K562 (cell line): Measurements from ENCODE around the gene USP24. TPM values are rescaled to one million over a fixed set of nuclear protein-coding genes. Genes with fewer than 3 reads are reported as not detected.

Source experiments
- ATAC-seq: fragments of 200-7000 bp; cut with Tn5 transposase; 3 replicates; pipeline ENCODE4 v1.9.1; 2020; ENCODE audit warnings: moderate library complexity
- BruUV-seq: library from RNA; stranded (reverse); fragments of 400-500 nt; replicated peaks from 2 replicates; lab custom pipeline; 2021; lab: Mats Ljungman, UMichigan
- CTCF ChIA-PET: fragments of 300-600 bp; formaldehyde crosslinking; extraction: SDS; loops from one replicate; lab custom pipeline; 2021; ENCODE audit warnings: low intra/inter-chr PET ratio; lab: Yijun Ruan, JAX
- POLR2A ChIA-PET: fragments of 300-600, 350-650 bp; sonication (Branson Sonifier 250); formaldehyde crosslinking; extraction: SDS; loops from one replicate; lab custom pipeline; 2021; ENCODE audit warnings: antibody characterized with exemption, inconsistent platforms; lab: Yijun Ruan, JAX
- DNase-seq, 4 experiments: peaks; one replicate each; pipeline versions ENCODE4 v3.0.0 to v3.0.0-alpha.2; 2011 to 2018; ENCODE audit warnings: low spot score in 3 of 4, mixed read lengths in 3 of 4; ENCODE audit errors: extremely low read depth in 1 of 4
- FAIRE-seq: peaks from 2 replicates; lab custom pipeline; 2011; peaks lifted over from hg19 to GRCh38; lab: Jason Lieb, UNC
- H2AFZ ChIP-seq: 2 replicates; pipeline ENCODE4 v1.6.0; 2011; ENCODE audit warnings: low read depth, low read length, control low read depth, inconsistent platforms
- H3K27ac ChIP-seq: fragments of 200-600 bp; 3 replicates; pipeline ENCODE4 v1.8.0; 2011; ENCODE audit warnings: low read depth, mild to moderate bottlenecking, control low read depth, inconsistent platforms, low read length, moderate library complexity, mixed read lengths; ENCODE audit errors: extremely low read depth
- H3K27me3 ChIP-seq, 2 experiments: fragments of 300-600 bp in 1 of 2; 2 replicates in 1 of 2; 3 replicates in 1 of 2; pipeline versions ENCODE4 v1.6.0 to v1.8.0; 2011; ENCODE audit warnings: inconsistent platforms in 2 of 2, low read length in 2 of 2, mild to moderate bottlenecking in 1 of 2, mixed read lengths in 1 of 2, moderate library complexity in 1 of 2; ENCODE audit not compliant: control insufficient read depth in 2 of 2, insufficient read depth in 2 of 2
- H3K36me3 ChIP-seq: fragments of 300-600 bp; 3 replicates; pipeline ENCODE4 v1.8.0; 2011; ENCODE audit warnings: mild to moderate bottlenecking, low read length, inconsistent platforms; ENCODE audit not compliant: control insufficient read depth, insufficient read depth
- H3K4me1 ChIP-seq, 2 experiments: fragments of 200-600 bp in 1 of 2; replicated peaks in 1 of 2; 2 replicates in 1 of 2; 3 replicates in 1 of 2; pipeline versions ENCODE4 v1.5.1 to v1.8.0; 2011; ENCODE audit warnings: inconsistent platforms in 2 of 2, low read length in 2 of 2, mild to moderate bottlenecking in 1 of 2, mixed read lengths in 1 of 2, moderate library complexity in 1 of 2; ENCODE audit not compliant: control insufficient read depth in 2 of 2, insufficient read depth in 2 of 2
- H3K4me2 ChIP-seq: 2 replicates; pipeline ENCODE4 v1.6.1; 2011; ENCODE audit warnings: low read length, control low read depth, inconsistent platforms, mixed read lengths; ENCODE audit not compliant: insufficient read depth
- H3K4me3 ChIP-seq: fragments of 200-600 bp; sonication (generic), shearing (Covaris generic); 2 replicates; pipeline ENCODE4 v1.5.1; 2016; ENCODE audit warnings: control low read depth, inconsistent platforms
- H3K79me2 ChIP-seq: fragments of 200-600 bp; 3 replicates; pipeline ENCODE4 v1.8.0; 2011; ENCODE audit warnings: low read length, inconsistent platforms; ENCODE audit not compliant: control insufficient read depth, insufficient read depth
- H3K9ac ChIP-seq, 2 experiments: 2 replicates each; pipeline versions ENCODE4 v1.6.0 to v1.6.1; 2011; ENCODE audit warnings: low read depth in 2 of 2, low read length in 2 of 2, control low read depth in 1 of 2, inconsistent platforms in 1 of 2, mild to moderate bottlenecking in 1 of 2, mixed read lengths in 1 of 2; ENCODE audit not compliant: insufficient read depth in 1 of 2
- H3K9me1 ChIP-seq: one replicate; pipeline ENCODE4 v1.6.0; 2011; ENCODE audit warnings: inconsistent platforms, mild to moderate bottlenecking, low read length, moderate library complexity; ENCODE audit not compliant: control insufficient read depth, insufficient read depth
- H3K9me3 ChIP-seq: replicated peaks from 2 replicates; pipeline ENCODE4 v1.5.1; 2011; ENCODE audit warnings: low read depth, low read length, inconsistent platforms; ENCODE audit not compliant: control insufficient read depth, insufficient read depth
- H4K20me1 ChIP-seq: replicated peaks from 2 replicates; pipeline ENCODE4 v1.6.1; 2011; ENCODE audit warnings: low read length, inconsistent platforms, mixed read lengths; ENCODE audit not compliant: control insufficient read depth, insufficient read depth
- CEBPB ChIP-seq: fragments of 450-650 bp; IDR thresholded peaks from 2 replicates; pipeline ENCODE4 v1.6.1; 2016; ENCODE audit warnings: missing genetic modification characterization, missing compliant biosample characterization
- PCBP1 ChIP-seq: fragments of 200-400 bp; formaldehyde crosslinking; IDR thresholded peaks from 2 replicates; pipeline ENCODE4 v1.6.1; 2018; ENCODE audit warnings: mild to moderate bottlenecking, low read depth, low read length; ENCODE audit not compliant: poor library complexity, severe bottlenecking
- WGBS: fragments of 100-300 bp; shearing (Covaris generic); methylation state at CpG from one replicate; pipeline ENCODE4 v1.1.6; 2016; ENCODE audit warnings: low coverage, mixed read lengths; ENCODE audit not compliant: insufficient coverage; ENCODE audit errors: missing lambda C conversion rate; 5-methylcytosine and 5-hydroxymethylcytosine counted together
- in situ Hi-C: fragments of 300-500 bp; cut with MboI; formaldehyde crosslinking; loops from 4 replicates; pipeline ENCODE4 v1.15.0; 2018; ENCODE audit warnings: inconsistent platforms, mixed read lengths
- intact Hi-C: fragments of 100-400 bp; cut with micrococcal nuclease; formaldehyde crosslinking; loops from 2 replicates; pipeline ENCODE4 v1.14.2; 2022
- polyA plus RNA-seq, 8 experiments: library from polyadenylated mRNA; depleted of rRNA in 4 of 8; stranded (reverse) in 5 of 8; unstranded in 3 of 8; fragments of >200 nt; fragmentation: Nextera tagmentation in 2 of 8; fragmentation: Illumina TruSeq in 1 of 8; extraction: Ambion mirVana in 2 of 8; extraction: Trizol in 1 of 8; gene quantifications; 2 replicates each; pipeline versions ENCODE4 v1.2.1 to v1.2.3, GENCODE V29; 2011 to 2014; ENCODE audit warnings: inconsistent platforms in 1 of 8, missing spikeins in 1 of 8
- total RNA-seq, 7 experiments: library from RNA; depleted of rRNA in 6 of 7; stranded (reverse); fragments of >200 nt in 6 of 7; fragmentation: Illumina TruSeq in 2 of 7; extraction: Trizol in 2 of 7; gene quantifications; 2 replicates each; pipeline versions ENCODE4 v1.2.1 to v1.2.3, GENCODE V29; 2011 to 2021; ENCODE audit warnings: low replicate concordance in 1 of 7
- TF ChIP-seq, protein P1 (sequence below): sonication (generic); formaldehyde crosslinking; IDR thresholded peaks from 2 replicates; pipeline ENCODE4 v1.8.0; 2022; ENCODE audit warnings: missing genetic modification reagents, mild to moderate bottlenecking, moderate library complexity, borderline replicate concordance

Gene USP24
- total and polyA plus RNA-seq, 9 of the 15 experiments (the other 6 are each of a cell fraction or from before 2014, with no cell fraction given) = 7.7 to 62.6 (median 36.8) TPM

DNA sequence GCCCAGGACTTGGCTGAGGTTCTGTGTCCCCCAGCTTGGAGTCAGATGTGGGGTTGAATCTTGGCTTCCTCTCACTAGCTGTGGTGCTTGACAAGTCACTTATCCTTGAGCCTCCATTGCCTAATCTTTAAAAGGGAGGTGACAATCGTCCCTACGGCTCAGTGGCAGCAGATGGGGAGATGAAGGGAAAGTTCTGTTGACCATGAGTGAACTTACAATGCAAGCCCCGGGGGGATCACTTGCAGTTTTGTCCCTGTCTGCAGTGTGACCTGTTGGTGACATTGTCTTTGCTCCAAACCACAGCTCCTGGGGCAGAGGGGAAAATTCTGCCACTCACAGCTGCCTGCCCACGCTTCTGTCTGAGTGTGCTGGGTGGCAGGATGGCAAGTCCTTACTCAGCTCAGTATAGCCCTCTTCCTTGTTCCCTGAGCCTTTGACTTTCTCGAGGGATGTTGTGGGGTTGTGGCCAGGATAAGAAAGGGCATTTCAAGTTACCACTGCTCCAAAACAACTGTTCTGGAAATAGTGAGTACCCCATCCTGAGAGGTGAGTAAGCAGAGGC, 174.2 kb downstream of the USP24 start:
- Histone ChIP-seq H3K36me3 (peaks cover 50% of the 10 kb centered on the region), H3K9me3 (no peaks in the 10 kb centered on the region), H4K20me1 (peaks cover 9% of the 10 kb centered on the region; the same call in 1 of the 2 replicates), H3K4me2 (peak overlapping the region; percentile 84), H2AFZ (0 out of 2 replicates have a peak overlapping the region, but pooled peaks have one; percentile 70), H3K79me2 (peaks cover 69% of the 10 kb centered on the region), H3K9ac (peak overlapping the region; percentile 64 to 96), H3K4me3 (peak overlapping the region; percentile 56), H3K9me1 (no peaks in the 10 kb centered on the region), H3K27ac (0 out of 3 replicates have a peak overlapping the region, but pooled peaks have one; percentile 67), H3K4me1 (peaks cover 27 to 40% of the 10 kb centered on the region in 2 experiments; a peak in 4 of 5 replicates), H3K27me3 (no peaks in the 10 kb centered on the region; a peak in 1 of 5 replicates)
- peak; percentile 62 for FAIRE-seq
- POLR2A ChIA-PET = interaction anchor here (0.8 kb wide), 1 partner anchor 14 kb away, joined by 3 read pairs; no protein-coding TSS in a partner anchor
- intact Hi-C loops (no loop called here), in situ Hi-C loops (no loop called here)
- WGBS = 9% methylated on average over 5 of the region's 5 CpGs
- DNase-seq = no peak
- BruUV-seq = no TSS peak
- TF ChIP-seq, protein P1, sequence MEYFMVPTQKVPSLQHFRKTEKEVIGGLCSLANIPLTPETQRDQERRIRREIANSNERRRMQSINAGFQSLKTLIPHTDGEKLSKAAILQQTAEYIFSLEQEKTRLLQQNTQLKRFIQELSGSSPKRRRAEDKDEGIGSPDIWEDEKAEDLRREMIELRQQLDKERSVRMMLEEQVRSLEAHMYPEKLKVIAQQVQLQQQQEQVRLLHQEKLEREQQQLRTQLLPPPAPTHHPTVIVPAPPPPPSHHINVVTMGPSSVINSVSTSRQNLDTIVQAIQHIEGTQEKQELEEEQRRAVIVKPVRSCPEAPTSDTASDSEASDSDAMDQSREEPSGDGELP (CRISPR knock-in tag) = 0 out of 2 replicates have a peak, but pooled peaks have one; percentile 4
- TF ChIP-seq PCBP1 = no peak
- peak; percentile 57; the same call in 1 of the 2 replicates for TF ChIP-seq CEBPB
- ATAC-seq = peak; percentile 3; the same call in 2 of the 3 replicates
- CTCF ChIA-PET = no interaction called here
